Ishikawa (cell line): Measurements from ENCODE around the gene C21orf58.

Experiments used
- EGR1 ChIP-seq: IDR thresholded peaks from 2 replicates; pipeline ENCODE4 v1.6.1; 2012
- EP300 ChIP-seq: IDR thresholded peaks from 2 replicates; pipeline ENCODE4 v1.6.1; 2012; ENCODE audit warnings: borderline replicate concordance
- FOXM1 ChIP-seq: IDR thresholded peaks from 2 replicates; pipeline ENCODE4 v1.6.1; 2012; ENCODE audit warnings: low read depth, borderline replicate concordance
- RAD21 ChIP-seq: IDR thresholded peaks from 2 replicates; pipeline ENCODE4 v1.6.1; 2012; ENCODE audit warnings: low read depth
- REST ChIP-seq: IDR thresholded peaks from 2 replicates; pipeline ENCODE4 v1.6.1; 2012; ENCODE audit warnings: low read depth, mild to moderate bottlenecking
- YY1 ChIP-seq: IDR thresholded peaks from 2 replicates; pipeline ENCODE4 v1.6.1; 2012; ENCODE audit warnings: low read depth
- TF ChIP-seq, protein P1 (sequence below): IDR thresholded peaks from 2 replicates; pipeline ENCODE4 v1.6.1; 2012

GRCh38 chr21:46352913-46353312 lies 29.2 kb upstream of the C21orf58 start:
- TF ChIP-seq RAD21 (no peak), FOXM1 (no peak), REST (no peak), YY1 (no peak), EGR1 (no peak), EP300 (no peak)
- TF ChIP-seq, protein P1, sequence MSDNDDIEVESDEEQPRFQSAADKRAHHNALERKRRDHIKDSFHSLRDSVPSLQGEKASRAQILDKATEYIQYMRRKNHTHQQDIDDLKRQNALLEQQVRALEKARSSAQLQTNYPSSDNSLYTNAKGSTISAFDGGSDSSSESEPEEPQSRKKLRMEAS = no peak
